NCI-H128 (cell line): Measurements from ENCODE around the gene REG3A.

Experiments
- DNase-seq: peaks from one replicate; lab custom pipeline; 2025; ENCODE audit not compliant: unreplicated experiment; lab: John Stamatoyannopoulos, UW

Gene REG3A

GRCh38 chr2:79122676-79123075 is 36.9 kb downstream of the REG3A start:
- DNase-seq = no peak

DNA sequence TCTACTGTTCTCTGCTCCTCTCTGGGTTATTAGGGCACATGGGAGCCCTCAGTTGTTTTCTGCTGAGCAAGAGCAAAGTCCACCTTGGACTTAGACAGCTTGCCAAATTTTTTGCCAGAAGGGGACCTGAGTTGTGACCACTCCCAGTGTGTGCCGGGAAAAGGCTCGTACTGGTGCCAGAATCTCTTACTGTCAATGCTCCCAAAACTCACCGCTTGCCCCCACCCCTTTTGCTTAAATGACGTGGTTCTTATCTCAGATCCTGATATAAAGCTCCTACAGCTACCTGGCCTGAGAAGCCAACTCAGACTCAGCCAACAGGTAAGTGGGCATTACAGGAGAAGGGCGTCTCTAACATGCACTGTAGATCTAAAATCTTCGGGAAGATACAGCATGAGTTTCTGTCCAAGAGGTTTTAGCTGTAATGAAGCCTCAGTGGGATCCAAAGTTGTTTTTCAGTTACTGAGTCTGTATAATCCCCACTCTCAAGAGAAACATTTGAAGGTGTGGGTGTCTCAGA is 39.3 kb downstream of the REG3A start, which contains the start of gene REG1A:
TSS of gene REG1A (plus strand) at position 295 of the 520 bp plus-strand sequence. CDS start 374 bp downstream, outside the sequence.
- DNase-seq = no peak

GRCh38 chr2:79116997-79117928 is 42.3 kb downstream of the REG3A start:
- no peak for DNase-seq

DNA sequence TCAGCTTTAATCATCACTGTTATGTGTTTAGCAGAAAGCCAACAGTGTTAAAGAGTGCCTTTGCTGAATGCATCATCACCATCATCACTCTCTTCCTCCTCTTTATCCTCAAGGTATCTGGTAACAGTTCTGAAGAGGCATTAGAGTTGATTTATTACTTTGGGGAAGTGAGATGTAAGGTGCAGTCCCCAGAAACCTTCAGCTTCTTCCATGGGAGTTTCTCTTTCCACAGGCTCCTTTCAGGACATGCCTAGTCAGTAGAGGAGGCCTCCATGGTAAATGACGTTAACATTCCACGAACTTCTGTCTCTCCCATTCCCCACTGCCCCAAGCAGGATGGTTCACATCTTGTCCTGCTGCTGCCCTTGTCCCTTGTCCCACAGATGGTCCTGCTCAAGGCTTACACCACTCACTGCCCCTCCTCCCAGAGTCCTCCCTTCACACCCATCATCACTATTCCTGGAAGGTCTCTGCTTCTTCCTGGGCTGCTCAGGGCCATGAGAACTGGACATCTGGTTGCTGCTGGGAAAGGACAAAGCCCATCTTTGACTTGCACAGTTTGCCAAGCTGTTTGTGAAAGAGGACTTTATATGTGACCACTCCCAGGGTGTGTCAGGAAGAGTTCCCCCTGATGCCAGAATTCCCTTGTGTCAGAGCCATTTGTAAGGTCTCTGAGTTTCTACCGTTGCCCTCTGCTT is 44.6 kb downstream of the REG3A start:
- no peak for DNase-seq

GRCh38 chr2:79112269-79112668 is 47.3 kb downstream of the REG3A start:
- no peak for DNase-seq
